Embryonic facial prominence (tissue), 1 donor: ENCODE measurements around the gene FUBP3.
"Not testable (repeated sequence)": the region's sequence is repeated elsewhere in the genome, so short reads cannot be mapped to it uniquely, and the experiment has no call there.

Source experiments
- DNase-seq: peaks from one replicate; pipeline ENCODE4 v3.0.0-alpha.2; 2016; ENCODE audit errors: extremely low spot score

FUBP3 gene

DNA sequence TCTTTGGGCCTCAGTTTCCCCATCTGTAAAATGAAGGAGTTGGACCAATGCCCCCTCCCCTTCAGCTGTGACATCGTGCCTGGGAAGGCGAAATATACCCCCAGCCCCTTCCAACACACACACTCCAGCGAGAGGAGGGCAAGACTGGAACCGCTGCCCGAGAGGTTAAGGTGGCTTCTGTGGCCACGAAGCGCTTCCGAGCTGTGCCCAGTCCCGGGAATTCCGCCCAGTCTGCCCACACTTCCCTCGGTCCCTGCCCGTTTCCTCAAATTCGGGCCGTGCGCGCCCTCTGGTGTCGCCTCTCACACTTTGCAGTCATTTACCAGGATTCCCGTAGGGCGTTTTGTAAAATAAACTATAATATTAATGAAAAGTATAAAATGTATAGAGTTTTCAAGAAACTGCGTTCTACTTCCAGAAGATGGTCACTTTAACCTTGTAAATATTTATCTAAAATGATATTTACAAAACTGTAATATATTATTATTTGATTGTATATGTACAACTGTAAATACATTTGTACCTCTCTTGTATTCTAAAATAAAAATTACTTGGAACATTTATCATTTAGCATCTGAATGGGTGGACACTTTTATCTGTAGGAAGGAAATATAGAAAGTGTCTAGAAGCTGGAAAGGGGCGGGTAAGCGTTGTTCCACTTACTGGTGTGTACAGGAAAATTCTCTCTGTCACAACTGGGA lies 103.2 kb downstream of the FUBP3 start:
- DNase-seq: no peak

DNA sequence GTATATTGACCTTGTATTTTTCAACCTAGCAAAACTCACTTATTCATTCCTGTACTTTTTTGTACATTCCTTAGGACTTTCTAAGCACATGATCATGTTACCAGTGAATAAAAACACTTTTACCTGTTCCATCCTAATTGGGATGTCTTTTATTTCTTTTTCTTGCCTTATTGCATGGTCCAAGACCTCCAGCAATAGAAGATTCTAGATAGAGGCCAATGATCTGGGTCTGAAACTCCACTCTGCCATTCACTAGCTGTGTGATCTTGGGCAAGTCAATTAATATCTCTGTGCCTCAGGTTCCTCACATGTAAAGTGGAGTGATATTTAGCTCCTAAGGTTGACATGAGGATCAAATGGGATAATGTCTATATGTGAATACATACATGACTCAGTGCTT lies 105.7 kb downstream of the FUBP3 start:
- no peak for DNase-seq

GRCh38 chr9:130685945-130686344 lies 106.6 kb downstream of the FUBP3 start:
- not testable (repeated sequence) for DNase-seq

DNA sequence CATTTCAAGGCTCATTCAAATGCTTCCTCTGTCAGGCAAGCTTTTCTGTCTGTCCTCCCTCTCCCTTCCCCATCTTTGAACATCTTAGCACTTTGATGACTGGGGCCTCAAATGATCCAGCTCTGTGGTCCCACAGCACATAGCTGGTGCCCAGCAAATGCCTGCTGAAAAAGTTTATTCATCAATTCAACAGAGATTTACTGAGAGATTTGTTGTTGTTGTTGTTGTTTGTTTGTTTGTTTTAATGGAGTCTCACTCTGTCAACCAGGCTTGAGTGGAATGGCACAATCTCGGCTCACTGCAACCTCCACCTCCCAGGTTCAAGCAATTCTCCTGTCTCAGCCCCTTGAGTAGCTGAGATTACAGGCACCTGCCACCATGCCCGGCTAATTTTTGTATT lies 108.2 kb downstream of the FUBP3 start:
- no peak for DNase-seq
